K562 (cell line): ENCODE measurements around the gene RESF1. TPM values are rescaled to one million over a fixed set of nuclear protein-coding genes. Genes with fewer than 3 reads are reported as not detected.

Experiments
- BCOR ChIP-seq: fragments of 450-650 bp; IDR thresholded peaks from 2 replicates; pipeline ENCODE4 v1.6.1; 2016
- CEBPG ChIP-seq, 3 experiments: fragments of 200-800 bp in 1 of 3; sonication (Bioruptor generic) in 1 of 3; sonication (generic) in 1 of 3; formaldehyde crosslinking in 1 of 3; IDR thresholded peaks in 2 of 3; conservative IDR thresholded peaks in 1 of 3; 2 replicates each; pipeline versions ENCODE4 v1.6.1 to v1.8.0; 2016 to 2022; ENCODE audit warnings: missing compliant biosample characterization in 2 of 3, missing genetic modification characterization in 2 of 3, mild to moderate bottlenecking in 1 of 3, missing genetic modification reagents in 1 of 3
- ETV5 ChIP-seq: sonication (generic); formaldehyde crosslinking; IDR thresholded peaks from 2 replicates; pipeline ENCODE4 v1.4.0; 2020; ENCODE audit warnings: low read depth, mild to moderate bottlenecking, missing genetic modification reagents
- HDAC3 ChIP-seq: fragments of 450-650 bp; IDR thresholded peaks from 2 replicates; pipeline ENCODE4 v1.6.1; 2018; ENCODE audit warnings: borderline replicate concordance, mild to moderate bottlenecking, moderate library complexity; ENCODE audit not compliant: partially characterized antibody
- HNRNPUL1 ChIP-seq: fragments of 200-400 bp; formaldehyde crosslinking; IDR thresholded peaks from 2 replicates; pipeline ENCODE4 v1.6.1; 2017; ENCODE audit warnings: low read length
- KAT8 ChIP-seq: fragments of 450-650 bp; IDR thresholded peaks from 2 replicates; pipeline ENCODE4 v1.6.1; 2016; ENCODE audit warnings: low read depth, mild to moderate bottlenecking
- KDM4B ChIP-seq, 2 experiments: fragments of 450-650 bp in 1 of 2; sonication (generic) in 1 of 2; IDR thresholded peaks; 2 replicates each; pipeline ENCODE4 v1.6.1; 2016 to 2017; ENCODE audit warnings: borderline replicate concordance in 2 of 2, antibody characterized with exemption in 1 of 2, low read depth in 1 of 2, mild to moderate bottlenecking in 1 of 2
- KLF6 ChIP-seq: fragments of 250-450 bp; sonication (Bioruptor Pico); IDR thresholded peaks from 2 replicates; pipeline ENCODE4 v1.4.0; 2020; ENCODE audit warnings: mild to moderate bottlenecking, moderate library complexity, borderline replicate concordance
- NCOA6 ChIP-seq: fragments of 450-650 bp; IDR thresholded peaks from 2 replicates; pipeline ENCODE4 v1.6.1; 2017; ENCODE audit warnings: mild to moderate bottlenecking
- NFXL1 ChIP-seq: fragments of 450-650 bp; formaldehyde crosslinking; IDR thresholded peaks from 2 replicates; pipeline ENCODE4 v1.4.0; 2021; ENCODE audit warnings: mild to moderate bottlenecking
- PHB ChIP-seq: fragments of 250-450 bp; sonication (Bioruptor Pico); IDR thresholded peaks from 2 replicates; pipeline ENCODE4 v1.5.0; 2021
- PHF21A ChIP-seq: fragments of 450-650 bp; IDR thresholded peaks from 2 replicates; pipeline ENCODE4 v1.6.1; 2017; ENCODE audit warnings: low read depth, borderline replicate concordance
- PRMT5 ChIP-seq: sonication (generic); formaldehyde crosslinking; IDR thresholded peaks from 2 replicates; pipeline ENCODE4 v1.5.0; 2020; ENCODE audit warnings: missing genetic modification reagents
- PTRF ChIP-seq: fragments of 450-650 bp; IDR thresholded peaks from 2 replicates; pipeline ENCODE4 v1.6.1; 2016; ENCODE audit warnings: mild to moderate bottlenecking, missing genetic modification characterization, missing compliant biosample characterization
- RCOR1 ChIP-seq, 2 experiments: IDR thresholded peaks; 2 replicates each; pipeline ENCODE4 v1.6.1; 2012; ENCODE audit warnings: low read depth in 2 of 2, low read length in 2 of 2, borderline replicate concordance in 1 of 2, improper control_type of control experiment in 1 of 2
- RFX7 ChIP-seq: fragments of 250-450 bp; sonication (Bioruptor Pico); IDR thresholded peaks from 2 replicates; pipeline ENCODE4 v1.5.1; 2021; ENCODE audit warnings: mild to moderate bottlenecking
- SIRT6 ChIP-seq: IDR thresholded peaks from one replicate; pipeline ENCODE4 v1.6.1; 2012; ENCODE audit warnings: low read depth, mild to moderate bottlenecking, control low read depth, inconsistent platforms, low read length, moderate library complexity
- SPI1 ChIP-seq: IDR thresholded peaks from 2 replicates; pipeline ENCODE4 v1.6.1; 2011; ENCODE audit warnings: low read depth, low read length, control low read depth, borderline replicate concordance
- SRF ChIP-seq, 2 experiments: fragments of 250-450, 450-650 bp in 1 of 2; sonication (Bioruptor Pico) in 1 of 2; sonication (generic) in 1 of 2; formaldehyde crosslinking; IDR thresholded peaks; 2 replicates each; pipeline versions ENCODE4 v1.5.0 to v1.5.1; 2020 to 2022; ENCODE audit warnings: mild to moderate bottlenecking in 1 of 2, missing genetic modification reagents in 1 of 2
- TEAD1 ChIP-seq, 2 experiments: fragments of 450-650 bp in 1 of 2; sonication (generic) in 1 of 2; formaldehyde crosslinking; IDR thresholded peaks; 2 replicates each; pipeline versions ENCODE4 v1.4.0 to v1.8.0; 2020 to 2022; ENCODE audit warnings: mild to moderate bottlenecking in 2 of 2, missing genetic modification reagents in 1 of 2
- ZNF263 ChIP-seq: sonication (generic); formaldehyde crosslinking; IDR thresholded peaks from 2 replicates; pipeline ENCODE4 v1.8.0; 2022; ENCODE audit warnings: mild to moderate bottlenecking, missing genetic modification reagents, borderline replicate concordance
- polyA plus RNA-seq, 8 experiments: library from polyadenylated mRNA; depleted of rRNA in 4 of 8; stranded (reverse) in 5 of 8; unstranded in 3 of 8; fragments of >200 nt; fragmentation: Nextera tagmentation in 2 of 8; fragmentation: Illumina TruSeq in 1 of 8; extraction: Ambion mirVana in 2 of 8; extraction: Trizol in 1 of 8; gene quantifications; 2 replicates each; pipeline versions ENCODE4 v1.2.1 to v1.2.3, GENCODE V29; 2011 to 2014; ENCODE audit warnings: inconsistent platforms in 1 of 8, missing spikeins in 1 of 8
- total RNA-seq, 7 experiments: library from RNA; depleted of rRNA in 6 of 7; stranded (reverse); fragments of >200 nt in 6 of 7; fragmentation: Illumina TruSeq in 2 of 7; extraction: Trizol in 2 of 7; gene quantifications; 2 replicates each; pipeline versions ENCODE4 v1.2.1 to v1.2.3, GENCODE V29; 2011 to 2021; ENCODE audit warnings: low replicate concordance in 1 of 7
- TF ChIP-seq, protein P1 (sequence below): fragments of 250-450 bp; sonication (Bioruptor Pico); IDR thresholded peaks from 2 replicates; pipeline ENCODE4 v1.8.0; 2022; ENCODE audit warnings: inconsistent platforms
- TF ChIP-seq, protein P2 (sequence below), 2 experiments: fragments of 450-650 bp; IDR thresholded peaks; 2 replicates each; pipeline ENCODE4 v1.6.1; 2016
- TF ChIP-seq, protein P3 (sequence below): sonication (generic); formaldehyde crosslinking; IDR thresholded peaks from 2 replicates; pipeline ENCODE4 v1.8.1; 2022; ENCODE audit warnings: missing genetic modification reagents

RESF1 gene
- total and polyA plus RNA-seq, 9 of the 15 experiments (the other 6 are each of a cell fraction or from before 2014, with no cell fraction given): 21.5 to 121 (median 53.6) TPM

DNA sequence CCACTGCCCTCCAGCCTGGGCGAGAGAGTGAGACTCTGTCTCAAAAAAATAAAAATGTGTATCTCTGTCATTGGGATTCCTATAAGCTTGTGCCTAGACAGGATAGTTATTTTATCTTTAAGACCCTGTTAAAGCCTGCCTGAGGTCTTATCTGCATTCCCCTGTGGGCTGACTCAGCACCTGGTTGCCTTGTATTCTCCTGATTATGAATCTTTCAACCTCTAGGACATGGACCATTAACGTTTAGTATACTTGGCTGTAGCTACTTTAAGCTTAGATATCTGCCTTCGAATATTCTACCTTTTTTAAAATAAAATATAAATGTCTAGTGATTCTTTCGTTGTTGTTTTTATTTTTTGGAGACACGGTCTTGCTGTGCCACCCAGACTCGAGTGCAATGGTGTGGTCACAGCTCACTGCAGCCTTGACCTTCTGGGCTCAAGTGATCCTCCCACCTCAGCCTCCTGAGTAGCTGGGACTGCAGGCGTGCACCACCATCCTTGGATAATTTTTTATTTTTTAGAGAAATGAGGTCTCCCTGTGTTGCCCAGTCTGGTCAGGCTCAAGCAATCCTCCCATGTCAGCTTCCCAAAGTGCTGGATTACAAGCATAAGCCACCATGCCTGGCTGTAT, 41.3 kb downstream of the RESF1 start (continued):
- TF ChIP-seq, protein P1, sequence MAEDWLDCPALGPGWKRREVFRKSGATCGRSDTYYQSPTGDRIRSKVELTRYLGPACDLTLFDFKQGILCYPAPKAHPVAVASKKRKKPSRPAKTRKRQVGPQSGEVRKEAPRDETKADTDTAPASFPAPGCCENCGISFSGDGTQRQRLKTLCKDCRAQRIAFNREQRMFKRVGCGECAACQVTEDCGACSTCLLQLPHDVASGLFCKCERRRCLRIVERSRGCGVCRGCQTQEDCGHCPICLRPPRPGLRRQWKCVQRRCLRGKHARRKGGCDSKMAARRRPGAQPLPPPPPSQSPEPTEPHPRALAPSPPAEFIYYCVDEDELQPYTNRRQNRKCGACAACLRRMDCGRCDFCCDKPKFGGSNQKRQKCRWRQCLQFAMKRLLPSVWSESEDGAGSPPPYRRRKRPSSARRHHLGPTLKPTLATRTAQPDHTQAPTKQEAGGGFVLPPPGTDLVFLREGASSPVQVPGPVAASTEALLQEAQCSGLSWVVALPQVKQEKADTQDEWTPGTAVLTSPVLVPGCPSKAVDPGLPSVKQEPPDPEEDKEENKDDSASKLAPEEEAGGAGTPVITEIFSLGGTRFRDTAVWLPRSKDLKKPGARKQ: no peak
- peak; percentile 56 to 91; a peak in 3 of 4 replicates for TF ChIP-seq RCOR1 (IDR thresholded peaks at IDR 0.05; ENCODE audit: borderline replicate concordance in 1 of 2, low read depth in 2 of 2, low read length in 2 of 2)
- no peak for TF ChIP-seq RFX7 (CRISPR knock-in tag)
- TF ChIP-seq KDM4B (IDR thresholded peaks at IDR 0.05; ENCODE audit: borderline replicate concordance in 2 of 2, low read depth in 1 of 2): no peak
- TF ChIP-seq HNRNPUL1: no peak
- no peak for TF ChIP-seq PRMT5 (CRISPR knock-in tag)
- TF ChIP-seq KAT8: no peak
- TF ChIP-seq, protein P2, sequence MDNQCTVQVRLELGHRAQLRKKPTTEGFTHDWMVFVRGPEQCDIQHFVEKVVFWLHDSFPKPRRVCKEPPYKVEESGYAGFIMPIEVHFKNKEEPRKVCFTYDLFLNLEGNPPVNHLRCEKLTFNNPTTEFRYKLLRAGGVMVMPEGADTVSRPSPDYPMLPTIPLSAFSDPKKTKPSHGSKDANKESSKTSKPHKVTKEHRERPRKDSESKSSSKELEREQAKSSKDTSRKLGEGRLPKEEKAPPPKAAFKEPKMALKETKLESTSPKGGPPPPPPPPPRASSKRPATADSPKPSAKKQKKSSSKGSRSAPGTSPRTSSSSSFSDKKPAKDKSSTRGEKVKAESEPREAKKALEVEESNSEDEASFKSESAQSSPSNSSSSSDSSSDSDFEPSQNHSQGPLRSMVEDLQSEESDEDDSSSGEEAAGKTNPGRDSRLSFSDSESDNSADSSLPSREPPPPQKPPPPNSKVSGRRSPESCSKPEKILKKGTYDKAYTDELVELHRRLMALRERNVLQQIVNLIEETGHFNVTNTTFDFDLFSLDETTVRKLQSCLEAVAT (IDR thresholded peaks at IDR 0.05): 0 out of 4 replicates have a peak, but pooled peaks of 1 of the 2 experiments have one; percentile 22
- no peak for TF ChIP-seq PTRF (tag)
- TF ChIP-seq NFXL1 (CRISPR knock-in tag): no peak
- TF ChIP-seq HDAC3: peak; percentile 92
- TF ChIP-seq, protein P3, sequence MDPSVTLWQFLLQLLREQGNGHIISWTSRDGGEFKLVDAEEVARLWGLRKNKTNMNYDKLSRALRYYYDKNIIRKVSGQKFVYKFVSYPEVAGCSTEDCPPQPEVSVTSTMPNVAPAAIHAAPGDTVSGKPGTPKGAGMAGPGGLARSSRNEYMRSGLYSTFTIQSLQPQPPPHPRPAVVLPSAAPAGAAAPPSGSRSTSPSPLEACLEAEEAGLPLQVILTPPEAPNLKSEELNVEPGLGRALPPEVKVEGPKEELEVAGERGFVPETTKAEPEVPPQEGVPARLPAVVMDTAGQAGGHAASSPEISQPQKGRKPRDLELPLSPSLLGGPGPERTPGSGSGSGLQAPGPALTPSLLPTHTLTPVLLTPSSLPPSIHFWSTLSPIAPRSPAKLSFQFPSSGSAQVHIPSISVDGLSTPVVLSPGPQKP (CRISPR knock-in tag): no peak
- peak; percentile 32; the same call in 1 of the 2 replicates for TF ChIP-seq NCOA6
- peak; percentile 90 to 92 for TF ChIP-seq TEAD1 (CRISPR knock-in tag; IDR thresholded peaks at IDR 0.05)
- no peak for TF ChIP-seq SRF (CRISPR knock-in tag; IDR thresholded peaks at IDR 0.05)
- TF ChIP-seq CEBPG (CRISPR knock-in tag; IDR thresholded peaks at IDR 0.05): no peak
- TF ChIP-seq CEBPG (tag; conservative IDR thresholded peaks at IDR 0.05 in 1 of 2, IDR thresholded peaks at IDR 0.05 in 1 of 2): no peak
- TF ChIP-seq PHB (CRISPR knock-in tag): no peak
- no peak for TF ChIP-seq PHF21A
- TF ChIP-seq BCOR: peak; percentile 77
- no peak for TF ChIP-seq SPI1
- no peak for TF ChIP-seq KLF6 (CRISPR knock-in tag)
- TF ChIP-seq ETV5 (CRISPR knock-in tag): no peak
- TF ChIP-seq ZNF263 (CRISPR knock-in tag): no peak
- no peak for TF ChIP-seq SIRT6
